ENCODE data around the gene GRAP.

GRAP gene

GRCh38 chr17:18978050-18978449 lies 68.7 kb downstream of the GRAP start:
- no peak for TF ChIP-seq CTCF (IDR thresholded peaks at IDR 0.05; ENCODE audit: control insufficient read depth, extremely low read depth, insufficient read depth)
- H3K4me3 ChIP-seq (ENCODE audit: low read depth, low read length), result no peak overlapping the region
- DNase-seq (ENCODE audit: low read depth), result no peak

- H3K4me3 ChIP-seq (ENCODE audit: low read depth, low read length), result no peak overlapping the region
- TF ChIP-seq CTCF (IDR thresholded peaks at IDR 0.05; ENCODE audit: control insufficient read depth, extremely low read depth, insufficient read depth), result no peak
- no peak for DNase-seq (ENCODE audit: low read depth)
Observed at GRCh38 chr17:18977646-18978045, 69.1 kb downstream of the GRAP start.

GRCh38 chr17:18977021-18977420 lies 69.7 kb downstream of the GRAP start:
- TF ChIP-seq CTCF (IDR thresholded peaks at IDR 0.05; ENCODE audit: control insufficient read depth, extremely low read depth, insufficient read depth), result no peak
- no peak overlapping the region for H3K4me3 ChIP-seq (ENCODE audit: low read depth, low read length)

GRCh38 chr17:18976201-18976600 lies 70.6 kb downstream of the GRAP start:
- DNase-seq (ENCODE audit: low read depth), result no peak
- H3K4me3 ChIP-seq (ENCODE audit: low read depth, low read length), result no peak overlapping the region
- TF ChIP-seq CTCF (IDR thresholded peaks at IDR 0.05; ENCODE audit: control insufficient read depth, extremely low read depth, insufficient read depth), result no peak

More at GRCh38 chr17:18977021-18977420, 69.7 kb downstream of the GRAP start:
- DNase-seq (ENCODE audit: low read depth), result no peak

- no peak for TF ChIP-seq CTCF (IDR thresholded peaks at IDR 0.05; ENCODE audit: control insufficient read depth, extremely low read depth, insufficient read depth)
- DNase-seq (ENCODE audit: low read depth), result no peak
- no peak overlapping the region for H3K4me3 ChIP-seq (ENCODE audit: low read depth, low read length)
Observed at GRCh38 chr17:18975597-18975996, 71.2 kb downstream of the GRAP start.

- no peak for DNase-seq (ENCODE audit: low read depth)
- H3K4me3 ChIP-seq (ENCODE audit: low read depth, low read length), result no peak overlapping the region
- no peak for TF ChIP-seq CTCF (IDR thresholded peaks at IDR 0.05; ENCODE audit: control insufficient read depth, extremely low read depth, insufficient read depth)
Observed at GRCh38 chr17:18974407-18975149, 72.2 kb downstream of the GRAP start.

GRCh38 chr17:18971801-18972200 lies 75.0 kb downstream of the GRAP start:
- no peak for DNase-seq (ENCODE audit: low read depth)
- no peak overlapping the region for H3K4me3 ChIP-seq (ENCODE audit: low read depth, low read length)
- TF ChIP-seq CTCF (IDR thresholded peaks at IDR 0.05; ENCODE audit: control insufficient read depth, extremely low read depth, insufficient read depth), result no peak
